ENCODE data around the gene SPZ1.

DNA sequence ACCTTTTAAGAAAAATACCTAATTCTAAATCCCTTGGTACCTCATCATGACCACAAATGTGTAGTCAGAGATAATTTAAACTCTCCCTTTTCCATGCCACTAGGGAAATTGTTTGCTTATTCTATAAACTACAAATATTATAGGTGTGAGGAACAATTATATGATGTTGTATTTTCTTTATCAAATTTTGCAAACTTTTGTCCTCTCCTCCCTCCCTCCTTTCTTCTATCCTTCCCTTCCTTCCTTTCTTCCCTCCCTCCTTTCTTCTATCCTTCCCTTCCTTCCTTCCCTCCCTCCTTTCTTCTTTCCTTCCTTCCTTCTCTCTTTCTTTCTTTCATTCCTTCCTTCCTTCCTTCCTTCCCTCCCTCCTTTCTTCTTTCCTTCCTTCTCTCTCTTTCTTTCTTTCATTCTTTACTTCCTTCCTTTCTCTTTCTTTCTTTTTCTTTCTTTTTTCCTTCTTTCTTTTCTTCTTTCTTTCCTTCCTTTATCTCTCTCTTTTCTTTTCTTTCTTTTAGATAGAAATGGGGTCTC is 41.2 kb downstream of the SPZ1 start:
- TF ChIP-seq, protein P1, sequence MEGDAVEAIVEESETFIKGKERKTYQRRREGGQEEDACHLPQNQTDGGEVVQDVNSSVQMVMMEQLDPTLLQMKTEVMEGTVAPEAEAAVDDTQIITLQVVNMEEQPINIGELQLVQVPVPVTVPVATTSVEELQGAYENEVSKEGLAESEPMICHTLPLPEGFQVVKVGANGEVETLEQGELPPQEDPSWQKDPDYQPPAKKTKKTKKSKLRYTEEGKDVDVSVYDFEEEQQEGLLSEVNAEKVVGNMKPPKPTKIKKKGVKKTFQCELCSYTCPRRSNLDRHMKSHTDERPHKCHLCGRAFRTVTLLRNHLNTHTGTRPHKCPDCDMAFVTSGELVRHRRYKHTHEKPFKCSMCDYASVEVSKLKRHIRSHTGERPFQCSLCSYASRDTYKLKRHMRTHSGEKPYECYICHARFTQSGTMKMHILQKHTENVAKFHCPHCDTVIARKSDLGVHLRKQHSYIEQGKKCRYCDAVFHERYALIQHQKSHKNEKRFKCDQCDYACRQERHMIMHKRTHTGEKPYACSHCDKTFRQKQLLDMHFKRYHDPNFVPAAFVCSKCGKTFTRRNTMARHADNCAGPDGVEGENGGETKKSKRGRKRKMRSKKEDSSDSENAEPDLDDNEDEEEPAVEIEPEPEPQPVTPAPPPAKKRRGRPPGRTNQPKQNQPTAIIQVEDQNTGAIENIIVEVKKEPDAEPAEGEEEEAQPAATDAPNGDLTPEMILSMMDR (IDR thresholded peaks at IDR 0.05), result no peak
- TF ChIP-seq POLR2AphosphoS5 (IDR thresholded peaks at IDR 0.05) (no peak), POLR2A (IDR thresholded peaks at IDR 0.05) (no peak), EP300 (IDR thresholded peaks at IDR 0.05; ENCODE audit: low read depth) (no peak)
